Measurements from ENCODE around the gene PTPN11. TPM values are rescaled to one million over a fixed set of nuclear protein-coding genes. Genes with fewer than 3 reads are reported as not detected.

The PTPN11 gene
- total RNA-seq, 2 donors from 2014 or later: 61.0 to 61.3 TPM

- 80% methylated on average over 5 of the region's 5 CpGs for WGBS
- Histone ChIP-seq H3K9me3 (no peaks in the 10 kb centered on the region), H3K27ac (no peak overlapping the region), H3K36me3 (no peaks in the 10 kb centered on the region), H3K4me3 (no peak overlapping the region), H3K4me1 (replicated peaks) (no peaks in the 10 kb centered on the region), H3K27me3 (replicated peaks; ENCODE audit: insufficient read depth) (no peaks in the 10 kb centered on the region)
- intact Hi-C loops (cut with DNase I): no loop called here
- TF ChIP-seq POLR2A (IDR thresholded peaks at IDR 0.05): no peak
- TF ChIP-seq CTCF (IDR thresholded peaks at IDR 0.05): no peak
- TF ChIP-seq POLR2AphosphoS5 (IDR thresholded peaks at IDR 0.05): no peak
- no peak for DNase-seq (ENCODE audit: low spot score)
These were observed 130.3 kb downstream of the PTPN11 start for GRCh38 chr12:112549031-112549430.

- 44% methylated on average over 5 of the region's 5 CpGs for WGBS
- H3K4me3 ChIP-seq: no peak overlapping the region
- DNase-seq (ENCODE audit: low spot score): no peak
- H3K9me3 ChIP-seq: no peaks in the 10 kb centered on the region
- H3K27me3 ChIP-seq (replicated peaks; ENCODE audit: insufficient read depth): no peaks in the 10 kb centered on the region
- no peak for TF ChIP-seq POLR2A (IDR thresholded peaks at IDR 0.05)
- no peaks in the 10 kb centered on the region for H3K36me3 ChIP-seq
- H3K4me1 ChIP-seq (replicated peaks): no peaks in the 10 kb centered on the region
- no peak overlapping the region for H3K27ac ChIP-seq
- intact Hi-C loops (cut with DNase I): no loop called here
These were observed 132.9 kb downstream of the PTPN11 start for GRCh38 chr12:112551681-112552080.

- H3K9me3 ChIP-seq: no peaks in the 10 kb centered on the region
- H3K27me3 ChIP-seq (replicated peaks; ENCODE audit: insufficient read depth): no peaks in the 10 kb centered on the region
- H3K36me3 ChIP-seq: no peaks in the 10 kb centered on the region
- WGBS: 82% methylated on average over 9 of the region's 9 CpGs
- no peak for TF ChIP-seq POLR2AphosphoS5 (IDR thresholded peaks at IDR 0.05)
- no peak for TF ChIP-seq CTCF (IDR thresholded peaks at IDR 0.05)
- no peak for TF ChIP-seq POLR2A (IDR thresholded peaks at IDR 0.05)
- no peaks in the 10 kb centered on the region for H3K4me1 ChIP-seq (replicated peaks)
- DNase-seq (ENCODE audit: low spot score): no peak
- intact Hi-C loops (cut with DNase I): no loop called here
- no peak overlapping the region for H3K27ac ChIP-seq
- no peak overlapping the region for H3K4me3 ChIP-seq
These were observed 137.0 kb downstream of the PTPN11 start for GRCh38 chr12:112555621-112556233.

GRCh38 chr12:112557951-112558630 is 139.3 kb downstream of the PTPN11 start:
- Histone ChIP-seq H3K4me3 (no peak overlapping the region), H3K4me1 (replicated peaks) (no peaks in the 10 kb centered on the region), H3K27me3 (replicated peaks; ENCODE audit: insufficient read depth) (no peaks in the 10 kb centered on the region), H3K9me3 (no peaks in the 10 kb centered on the region), H3K36me3 (no peaks in the 10 kb centered on the region), H3K27ac (no peak overlapping the region)
- no peak for TF ChIP-seq CTCF (IDR thresholded peaks at IDR 0.05)
- no peak for TF ChIP-seq POLR2AphosphoS5 (IDR thresholded peaks at IDR 0.05)
- no peak for TF ChIP-seq POLR2A (IDR thresholded peaks at IDR 0.05)
- intact Hi-C loops (cut with DNase I): no loop called here
- no peak for DNase-seq (ENCODE audit: low spot score)
- WGBS: 49% methylated on average over 7 of the region's 7 CpGs

Other genes starting within 250 kb of the PTPN11 start
- 10 to 100 TPM; 50.6 to 73.4 TPM for gene HECTD4, start 36.5 kb upstream of the PTPN11 start, total RNA-seq
- 1,000 to 10,000 TPM in 1 of 2 donors, 100 to 1,000 TPM in 1; 737 to 1,506 TPM for gene RPL6, start 9.3 kb upstream of the PTPN11 start, total RNA-seq

Data from prostate gland (tissue), 2 donors.